HCT116 (cell line): ENCODE results near the gene PDHB.

Source experiments
- EGR1 ChIP-seq: IDR thresholded peaks from 2 replicates; pipeline ENCODE4 v1.6.1; 2012; ENCODE audit warnings: low read depth
- MAX ChIP-seq: IDR thresholded peaks from 2 replicates; pipeline ENCODE4 v1.6.1; 2012
- POLR2A ChIP-seq: IDR thresholded peaks from 2 replicates; pipeline ENCODE4 v1.7.0; 2011; ENCODE audit warnings: borderline replicate concordance; ENCODE audit not compliant: insufficient read depth, insufficient read length; ENCODE audit errors: extremely low read depth
- POLR2AphosphoS5 ChIP-seq: IDR thresholded peaks from 2 replicates; pipeline ENCODE4 v1.6.1; 2011; ENCODE audit warnings: mild to moderate bottlenecking, low read depth, low read length, moderate library complexity
- RAD21 ChIP-seq: IDR thresholded peaks from 2 replicates; pipeline ENCODE4 v1.6.1; 2012; ENCODE audit warnings: low read depth, mild to moderate bottlenecking
- REST ChIP-seq: IDR thresholded peaks from 2 replicates; pipeline ENCODE4 v1.6.1; 2012; ENCODE audit warnings: low read depth
- TCF7L2 ChIP-seq: IDR thresholded peaks from 2 replicates; pipeline ENCODE4 v1.7.0; 2011; ENCODE audit warnings: borderline replicate concordance, inconsistent platforms; ENCODE audit not compliant: insufficient read depth, insufficient read length; ENCODE audit errors: extremely low read depth
- YY1 ChIP-seq: IDR thresholded peaks from 2 replicates; pipeline ENCODE4 v1.6.1; 2011; ENCODE audit warnings: low read length, low read depth, moderate library complexity, mild to moderate bottlenecking; ENCODE audit not compliant: insufficient replicate concordance; ENCODE audit errors: extremely low read depth
- ZNF274 ChIP-seq: fragments of 200-500 bp; sonication (Bioruptor generic); IDR thresholded peaks from 2 replicates; pipeline ENCODE4 v1.6.1; 2014; ENCODE audit warnings: mild to moderate bottlenecking, low read depth, low read length, inconsistent platforms
- TF ChIP-seq, protein P1 (sequence below), 3 experiments: fragments of 200-600 bp in 1 of 3; sonication (generic) in 1 of 3; IDR thresholded peaks in 2 of 3; conservative IDR thresholded peaks in 1 of 3; 2 replicates each; pipeline ENCODE4 v1.5.1; 2012 to 2017; ENCODE audit warnings: low read depth in 2 of 3, low read length in 2 of 3, antibody characterized with exemption in 1 of 3, borderline replicate concordance in 1 of 3, control low read depth in 1 of 3, mild to moderate bottlenecking in 1 of 3, mixed read lengths in 1 of 3, mixed run types in 1 of 3, moderate library complexity in 1 of 3; ENCODE audit not compliant: insufficient read depth in 1 of 3
- TF ChIP-seq, protein P2 (sequence below): IDR thresholded peaks from 2 replicates; pipeline ENCODE4 v1.6.1; 2011; ENCODE audit warnings: mild to moderate bottlenecking, low read length, moderate library complexity; ENCODE audit not compliant: insufficient replicate concordance; ENCODE audit errors: extremely low read depth

DNA sequence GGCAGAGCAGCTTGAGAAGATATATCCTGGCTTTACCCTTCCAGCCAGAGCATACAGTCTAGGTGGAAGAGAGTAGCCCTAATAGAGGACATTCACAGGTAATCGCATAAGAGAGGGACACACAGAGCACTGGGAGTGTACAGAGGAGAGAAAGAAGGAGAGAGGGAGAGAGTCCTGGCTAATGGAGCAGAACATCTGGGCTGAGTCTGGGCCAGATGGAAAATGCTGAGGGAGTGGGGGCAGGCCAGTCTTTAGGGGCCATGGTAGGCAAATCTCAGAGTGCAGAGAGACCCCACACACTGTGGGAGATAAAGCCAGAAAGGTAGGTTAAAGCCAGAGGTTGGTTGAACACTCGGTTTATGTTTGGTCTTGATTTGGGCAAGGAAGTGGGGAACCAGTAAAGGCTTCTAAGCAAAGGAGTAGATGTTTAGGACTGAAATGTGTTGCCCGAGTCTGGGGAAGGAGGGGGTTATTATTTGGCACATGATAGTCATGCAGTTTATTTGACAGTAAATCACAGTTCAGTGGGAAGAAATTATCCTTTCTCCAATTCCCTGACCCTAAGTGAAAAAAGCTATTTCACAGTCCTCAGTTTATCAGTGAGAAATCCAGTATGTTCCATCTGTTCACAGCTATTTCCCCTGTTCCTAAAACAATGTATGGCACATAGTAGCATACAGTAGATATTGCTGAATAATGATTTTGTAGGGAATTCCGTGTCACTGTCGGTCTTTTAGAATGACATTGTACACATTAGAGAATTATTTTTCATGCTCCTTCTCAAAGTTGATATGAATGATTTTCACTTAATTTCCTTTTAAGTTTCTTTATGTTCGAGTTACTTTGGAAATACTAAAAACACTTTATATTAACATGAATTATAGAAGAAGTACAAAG, 45.7 kb downstream of the PDHB start:
- TF ChIP-seq, protein P1, sequence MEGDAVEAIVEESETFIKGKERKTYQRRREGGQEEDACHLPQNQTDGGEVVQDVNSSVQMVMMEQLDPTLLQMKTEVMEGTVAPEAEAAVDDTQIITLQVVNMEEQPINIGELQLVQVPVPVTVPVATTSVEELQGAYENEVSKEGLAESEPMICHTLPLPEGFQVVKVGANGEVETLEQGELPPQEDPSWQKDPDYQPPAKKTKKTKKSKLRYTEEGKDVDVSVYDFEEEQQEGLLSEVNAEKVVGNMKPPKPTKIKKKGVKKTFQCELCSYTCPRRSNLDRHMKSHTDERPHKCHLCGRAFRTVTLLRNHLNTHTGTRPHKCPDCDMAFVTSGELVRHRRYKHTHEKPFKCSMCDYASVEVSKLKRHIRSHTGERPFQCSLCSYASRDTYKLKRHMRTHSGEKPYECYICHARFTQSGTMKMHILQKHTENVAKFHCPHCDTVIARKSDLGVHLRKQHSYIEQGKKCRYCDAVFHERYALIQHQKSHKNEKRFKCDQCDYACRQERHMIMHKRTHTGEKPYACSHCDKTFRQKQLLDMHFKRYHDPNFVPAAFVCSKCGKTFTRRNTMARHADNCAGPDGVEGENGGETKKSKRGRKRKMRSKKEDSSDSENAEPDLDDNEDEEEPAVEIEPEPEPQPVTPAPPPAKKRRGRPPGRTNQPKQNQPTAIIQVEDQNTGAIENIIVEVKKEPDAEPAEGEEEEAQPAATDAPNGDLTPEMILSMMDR (IDR thresholded peaks at IDR 0.05 in 2 of 3, conservative IDR thresholded peaks at IDR 0.05 in 1 of 3; ENCODE audit: borderline replicate concordance in 1 of 3, insufficient read depth in 1 of 3, low read depth in 2 of 3, low read length in 2 of 3), result no peak
- TF ChIP-seq POLR2A, result no peak
- TF ChIP-seq, protein P2, sequence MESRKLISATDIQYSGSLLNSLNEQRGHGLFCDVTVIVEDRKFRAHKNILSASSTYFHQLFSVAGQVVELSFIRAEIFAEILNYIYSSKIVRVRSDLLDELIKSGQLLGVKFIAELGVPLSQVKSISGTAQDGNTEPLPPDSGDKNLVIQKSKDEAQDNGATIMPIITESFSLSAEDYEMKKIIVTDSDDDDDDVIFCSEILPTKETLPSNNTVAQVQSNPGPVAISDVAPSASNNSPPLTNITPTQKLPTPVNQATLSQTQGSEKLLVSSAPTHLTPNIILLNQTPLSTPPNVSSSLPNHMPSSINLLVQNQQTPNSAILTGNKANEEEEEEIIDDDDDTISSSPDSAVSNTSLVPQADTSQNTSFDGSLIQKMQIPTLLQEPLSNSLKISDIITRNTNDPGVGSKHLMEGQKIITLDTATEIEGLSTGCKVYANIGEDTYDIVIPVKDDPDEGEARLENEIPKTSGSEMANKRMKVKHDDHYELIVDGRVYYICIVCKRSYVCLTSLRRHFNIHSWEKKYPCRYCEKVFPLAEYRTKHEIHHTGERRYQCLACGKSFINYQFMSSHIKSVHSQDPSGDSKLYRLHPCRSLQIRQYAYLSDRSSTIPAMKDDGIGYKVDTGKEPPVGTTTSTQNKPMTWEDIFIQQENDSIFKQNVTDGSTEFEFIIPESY, result no peak
- TF ChIP-seq MAX, result no peak
- TF ChIP-seq RAD21, result no peak
- no peak for TF ChIP-seq REST
- no peak for TF ChIP-seq ZNF274
- TF ChIP-seq POLR2AphosphoS5, result no peak
- TF ChIP-seq TCF7L2, result no peak
- no peak for TF ChIP-seq EGR1
- TF ChIP-seq YY1, result no peak
